Middle frontal gyrus (tissue), 1 donor: ENCODE results near the gene YES1.
"Not testable (repeated sequence)": the region's sequence is repeated elsewhere in the genome, so short reads cannot be mapped to it uniquely, and the experiment has no call there.

ENCODE experiments used
- DNase-seq: peaks from one replicate; pipeline ENCODE4 v3.0.0-alpha.2; 2015; ENCODE audit warnings: low spot score; ENCODE audit errors: extremely low spot score

YES1 gene

GRCh38 chr18:730692-731091 lies 81.3 kb downstream of the YES1 start:
- DNase-seq, result no peak

DNA sequence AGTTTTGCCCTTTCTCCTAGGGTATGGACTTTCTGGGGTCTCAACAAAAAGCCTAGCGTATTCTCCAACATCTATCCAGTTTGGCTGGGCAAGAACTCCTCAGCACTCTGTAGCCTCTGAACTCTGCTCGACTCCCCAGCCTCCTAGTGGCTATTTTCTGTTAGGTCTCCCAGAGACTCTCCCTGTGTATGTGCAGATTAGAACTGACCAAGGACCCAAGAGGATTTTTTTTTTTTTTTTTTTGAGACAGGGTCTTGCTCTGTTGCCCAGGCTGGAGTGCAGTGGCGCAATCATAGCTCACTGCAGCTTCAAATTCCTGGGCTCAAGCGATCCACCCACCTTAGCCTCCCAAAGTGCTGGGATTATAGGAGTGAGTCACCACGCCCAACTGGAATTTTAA lies 81.9 kb downstream of the YES1 start:
- DNase-seq, result not testable (repeated sequence)

- no peak for DNase-seq
Measured at GRCh38 chr18:725646-726045, 86.4 kb downstream of the YES1 start.

DNA sequence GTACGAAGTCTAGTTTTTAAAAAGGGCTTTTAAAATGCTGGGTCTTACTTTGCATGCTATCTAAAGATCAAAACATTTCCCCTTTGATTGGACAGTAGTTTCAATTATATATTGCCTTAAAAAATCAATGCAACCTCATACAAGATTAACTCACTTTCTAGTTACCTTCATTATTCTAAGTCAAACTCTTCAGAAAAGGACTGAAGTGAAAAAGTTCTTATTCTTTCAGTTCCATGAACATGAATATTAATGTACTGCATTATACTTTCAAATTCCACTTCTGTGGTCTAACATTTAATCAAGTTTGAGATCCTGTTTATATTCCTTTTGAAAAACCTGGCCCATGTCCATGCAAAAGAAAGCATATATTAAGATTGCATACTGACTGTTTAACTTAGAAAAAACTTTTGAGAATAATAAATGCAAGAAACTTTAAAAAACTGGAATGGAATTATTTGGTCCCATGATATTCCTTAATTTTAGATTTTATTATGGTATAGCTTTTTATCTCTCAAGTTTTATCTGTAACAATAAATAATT lies 88.4 kb downstream of the YES1 start:
- no peak for DNase-seq

DNA sequence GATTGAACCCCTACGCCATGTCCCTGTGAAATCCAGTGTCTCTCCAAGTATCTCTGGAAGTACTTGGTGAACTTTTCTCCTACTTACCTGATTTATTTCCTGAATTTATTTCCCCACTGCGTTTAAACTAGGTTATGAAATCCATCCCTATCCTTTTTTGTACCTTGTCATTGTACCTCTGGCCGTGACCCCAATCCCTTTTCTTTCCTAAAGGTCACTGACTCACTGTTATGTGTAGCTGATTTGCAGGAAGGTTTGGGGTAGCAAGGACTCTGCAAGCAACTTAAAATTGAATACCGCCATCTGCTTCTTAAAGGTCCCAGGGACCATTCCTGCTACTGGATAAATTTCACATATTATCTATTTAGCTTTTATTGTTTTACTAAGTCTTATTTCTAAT lies 95.0 kb downstream of the YES1 start:
- no peak for DNase-seq

GRCh38 chr18:715626-716025 lies 96.4 kb downstream of the YES1 start:
- no peak for DNase-seq

DNA sequence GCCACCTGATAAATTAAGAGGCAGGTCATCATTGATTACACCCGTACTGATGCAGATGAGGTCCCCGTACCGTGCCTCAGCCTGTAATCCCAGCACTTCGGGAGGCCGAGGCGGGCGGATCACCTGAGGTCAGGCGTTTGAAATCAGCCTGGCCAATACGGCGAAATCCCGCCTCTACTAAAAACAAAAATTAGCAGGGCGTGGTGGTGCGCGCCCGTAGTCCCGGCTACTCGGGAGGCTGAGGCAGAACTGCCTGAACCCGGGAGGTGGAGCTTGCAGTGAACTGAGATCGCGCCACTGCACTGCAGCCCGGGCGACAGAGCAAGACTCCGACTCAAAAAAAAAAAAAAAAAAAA lies 98.9 kb downstream of the YES1 start:
- DNase-seq, result no peak

GRCh38 chr18:712401-713134 lies 99.5 kb downstream of the YES1 start, which contains the start of gene ENOSF1:
TSS of gene ENOSF1 (minus strand) at chr18:712630. CDS start at chr18:712587, 43 bp downstream.
- DNase-seq, result peak; percentile 3

DNA sequence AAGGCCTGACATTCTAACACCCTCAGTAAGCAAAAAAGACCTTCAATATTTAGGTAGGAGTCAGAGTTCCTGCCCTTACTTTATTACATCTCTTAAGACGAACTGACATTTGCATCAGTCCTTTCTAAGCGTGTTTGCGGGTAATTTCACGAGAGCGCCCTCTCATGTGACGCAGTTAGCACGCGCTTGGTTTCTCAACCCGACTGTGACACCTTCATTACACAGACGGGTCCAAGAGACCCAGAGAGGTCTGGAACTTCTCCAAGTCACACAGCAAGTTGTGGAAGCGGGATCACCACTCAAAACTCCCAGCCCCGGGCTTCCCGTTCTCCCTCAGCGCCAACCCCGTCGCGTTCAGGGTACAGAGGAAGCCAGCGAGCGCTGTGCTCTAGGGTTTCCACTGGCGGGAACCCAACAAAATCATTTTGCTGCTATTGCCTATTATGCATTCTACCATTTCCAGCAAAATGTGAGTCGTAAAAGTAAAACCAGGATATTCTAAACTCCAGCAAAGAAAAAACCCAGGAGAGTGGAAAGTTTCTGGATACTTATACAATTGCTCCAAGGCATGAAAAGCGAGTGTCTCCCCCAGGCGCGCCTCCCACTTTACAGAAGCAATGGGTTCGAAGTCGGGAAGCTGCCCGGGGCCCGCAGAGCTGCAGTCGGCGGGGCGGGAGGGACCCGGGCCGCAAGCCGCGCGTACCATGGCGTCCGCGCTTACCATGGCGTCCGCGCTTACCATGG lies 100.2 kb downstream of the YES1 start:
- DNase-seq, result peak; percentile 22

- DNase-seq, result no peak
Measured at GRCh38 chr18:711310-711656, 100.8 kb downstream of the YES1 start.

DNA sequence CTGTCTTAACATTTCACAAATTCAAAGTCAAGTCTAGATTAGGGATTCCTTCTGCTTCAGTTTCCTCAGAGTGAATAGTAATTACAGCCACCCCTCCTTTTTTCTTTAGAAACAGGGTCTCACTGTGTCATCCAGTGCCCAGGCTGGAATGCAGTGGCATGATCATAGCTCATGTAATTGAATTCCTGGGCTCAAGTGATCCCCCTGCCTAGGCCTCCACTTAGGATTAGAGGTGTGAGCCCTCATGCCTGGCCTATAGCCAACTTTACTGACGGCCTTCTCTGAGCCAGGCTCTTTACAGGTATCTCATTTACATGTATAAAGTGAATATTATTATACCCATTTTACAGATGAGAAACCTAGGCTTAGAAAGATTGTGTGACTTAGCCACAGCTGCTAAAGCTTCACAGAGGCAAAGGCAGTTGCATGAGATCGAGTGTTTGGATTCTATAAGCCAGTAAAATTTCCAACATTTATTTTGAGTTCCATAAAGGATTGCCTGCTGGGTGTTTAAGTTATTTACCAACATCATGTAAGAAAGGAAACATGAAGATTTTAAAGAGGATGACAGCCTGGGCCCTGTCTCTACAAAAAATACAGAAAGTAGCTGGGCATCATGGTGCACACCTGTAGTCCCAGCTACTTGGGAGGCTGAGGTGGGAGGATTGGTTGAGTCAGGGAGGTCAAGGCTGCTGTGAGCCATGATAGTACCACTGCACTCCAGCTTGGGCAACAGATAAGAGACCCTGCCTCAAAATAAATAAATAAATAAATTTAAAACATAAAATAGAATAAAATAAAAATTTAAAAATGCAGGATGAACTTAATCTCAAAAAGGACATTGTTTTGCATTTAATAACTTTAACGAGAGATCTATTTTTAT lies 101.4 kb downstream of the YES1 start:
- no peak for DNase-seq

- no peak for DNase-seq
Measured at GRCh38 chr18:709771-710170, 102.3 kb downstream of the YES1 start.

- DNase-seq, result no peak
Measured at GRCh38 chr18:708096-708495, 103.9 kb downstream of the YES1 start.

DNA sequence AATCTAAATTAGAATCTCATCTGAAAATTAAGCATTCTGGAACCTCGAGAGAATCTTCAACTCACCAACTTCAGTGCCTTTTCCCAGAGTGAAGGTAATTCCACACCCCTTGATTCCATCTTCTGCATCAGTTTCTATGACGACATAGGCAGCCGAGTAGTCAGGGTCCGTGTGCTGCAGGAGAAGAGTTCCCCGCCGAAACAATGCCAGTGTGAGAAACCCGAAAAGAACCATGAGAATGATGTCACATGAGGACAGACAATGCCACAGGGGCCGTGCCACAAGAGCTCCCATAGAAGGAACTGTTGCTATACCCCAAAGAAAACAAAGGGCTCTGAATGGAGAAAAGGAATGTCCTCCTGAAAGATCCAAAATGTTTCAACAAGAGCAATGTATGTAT lies 105.6 kb downstream of the YES1 start:
- DNase-seq, result no peak

GRCh38 chr18:703213-703967 lies 108.7 kb downstream of the YES1 start:
- DNase-seq, result no peak

DNA sequence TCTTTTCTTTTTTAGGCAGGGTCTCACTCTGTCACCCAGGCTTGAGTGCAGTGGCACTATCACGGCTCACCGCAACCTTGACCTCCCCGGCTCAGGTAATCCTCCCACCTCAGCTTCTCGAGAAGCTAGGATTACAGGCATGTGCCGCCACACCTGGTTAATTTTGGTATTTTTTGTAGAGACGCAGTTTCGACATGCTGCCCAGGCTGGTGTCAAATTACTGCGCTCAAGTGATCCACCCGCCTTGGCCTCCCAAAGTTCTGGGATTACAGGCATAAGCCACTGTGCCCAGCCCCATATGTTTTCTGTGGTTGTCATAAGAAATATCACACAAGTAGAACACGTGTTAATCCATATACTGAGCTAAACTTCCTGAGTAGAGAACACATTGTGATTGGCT lies 114.2 kb downstream of the YES1 start:
- no peak for DNase-seq

DNA sequence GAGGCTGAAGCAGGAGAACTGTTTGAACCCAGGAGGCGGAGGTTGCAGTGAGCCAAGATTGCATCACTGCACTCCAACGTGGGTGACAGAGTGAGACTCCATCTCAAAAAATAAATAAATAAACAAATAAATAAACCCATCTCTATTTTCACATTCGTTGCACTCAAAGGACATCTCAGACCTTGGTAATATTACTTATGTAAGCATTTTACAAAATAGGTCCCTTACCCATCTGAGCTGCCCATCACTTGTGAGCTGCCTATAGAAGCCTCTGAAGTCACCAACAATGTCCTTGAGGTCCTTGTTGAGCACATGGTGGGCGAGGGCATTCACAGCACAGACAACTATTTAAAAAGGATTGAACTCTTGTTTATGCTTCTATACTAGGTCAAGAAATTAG lies 115.0 kb downstream of the YES1 start:
- DNase-seq, result no peak

DNA sequence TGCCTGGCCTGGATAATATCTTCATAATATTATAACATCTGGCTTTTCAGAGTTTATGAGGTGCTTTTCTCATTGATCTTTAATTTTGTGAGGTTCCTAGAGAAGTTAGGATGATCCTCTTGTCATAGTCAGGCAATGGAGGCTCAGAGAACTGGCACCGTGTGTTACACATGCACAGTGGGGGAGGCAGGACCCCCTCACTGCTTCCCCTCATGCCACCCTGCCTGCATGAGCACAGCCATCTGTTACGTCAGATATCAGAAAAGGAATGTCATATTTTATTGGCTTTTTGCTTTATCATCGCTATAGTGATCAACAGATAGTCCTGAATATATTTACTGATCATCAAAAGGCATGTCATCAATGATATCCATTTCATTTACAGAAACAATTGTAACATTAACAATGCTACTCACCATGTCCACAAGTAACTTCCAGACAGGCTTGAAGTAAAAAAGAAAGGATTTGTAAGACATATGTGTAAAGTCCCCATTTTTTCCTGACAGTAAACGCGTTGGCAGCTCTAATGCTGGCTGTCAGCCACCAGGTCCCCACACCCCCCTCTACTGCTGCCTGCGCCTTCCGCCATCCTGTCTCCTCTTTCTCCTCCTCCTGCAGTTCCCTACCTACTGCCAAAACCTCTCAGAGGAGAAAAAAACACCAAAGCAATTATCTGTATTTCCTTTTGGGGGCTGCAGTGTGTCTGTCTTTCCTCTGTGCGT lies 118.4 kb downstream of the YES1 start:
- no peak for DNase-seq

GRCh38 chr18:692824-693223 lies 119.2 kb downstream of the YES1 start:
- DNase-seq, result no peak

GRCh38 chr18:688323-688722 lies 123.7 kb downstream of the YES1 start:
- DNase-seq, result no peak
